GM21576 (cell line): Measurements from ENCODE around the gene GABRG3.

Experiments
- ATAC-seq: cut with Tn5 transposase; IDR thresholded peaks from one replicate; pipeline ENCODE4 v1.9.1; 2021; ENCODE audit warnings: mild to moderate bottlenecking, moderate library complexity; ENCODE audit not compliant: unreplicated experiment

GABRG3 gene

GRCh38 chr15:27456807-27457206 is 485.8 kb downstream of the GABRG3 start:
- no peak for ATAC-seq

GRCh38 chr15:27457766-27458165 is 486.8 kb downstream of the GABRG3 start:
- no peak for ATAC-seq

- no peak for ATAC-seq
Observed at GRCh38 chr15:27458345-27459084, 487.5 kb downstream of the GABRG3 start.

GRCh38 chr15:27459836-27460235 is 488.9 kb downstream of the GABRG3 start:
- ATAC-seq, result no peak

GRCh38 chr15:27461181-27461580 is 490.2 kb downstream of the GABRG3 start:
- ATAC-seq, result no peak

- no peak for ATAC-seq
Observed at GRCh38 chr15:27463525-27464088, 492.6 kb downstream of the GABRG3 start.

- no peak for ATAC-seq
Observed at GRCh38 chr15:27464941-27465612, 494.1 kb downstream of the GABRG3 start.

- ATAC-seq, result no peak
Observed at GRCh38 chr15:27466758-27467157, 495.8 kb downstream of the GABRG3 start.

GRCh38 chr15:27468151-27468591 is 497.2 kb downstream of the GABRG3 start:
- ATAC-seq, result no peak

- no peak for ATAC-seq
Observed at GRCh38 chr15:27473845-27474244, 502.9 kb downstream of the GABRG3 start.

GRCh38 chr15:27475395-27475794 is 504.4 kb downstream of the GABRG3 start:
- ATAC-seq, result no peak

GRCh38 chr15:27479296-27480140 is 508.5 kb downstream of the GABRG3 start:
- no peak for ATAC-seq

- ATAC-seq, result no peak
Observed at GRCh38 chr15:27480141-27480530, 509.2 kb downstream of the GABRG3 start.

- no peak for ATAC-seq
Observed at GRCh38 chr15:27480642-27481041, 509.7 kb downstream of the GABRG3 start.

GRCh38 chr15:27481768-27482167 is 510.8 kb downstream of the GABRG3 start:
- no peak for ATAC-seq

- no peak for ATAC-seq
Observed at GRCh38 chr15:27482287-27482686, 511.3 kb downstream of the GABRG3 start.

GRCh38 chr15:27483124-27483523 is 512.1 kb downstream of the GABRG3 start:
- no peak for ATAC-seq

GRCh38 chr15:27485265-27485664 is 514.3 kb downstream of the GABRG3 start:
- no peak for ATAC-seq

GRCh38 chr15:27486051-27486450 is 515.1 kb downstream of the GABRG3 start:
- ATAC-seq, result no peak

GRCh38 chr15:27486683-27487647 is 516.0 kb downstream of the GABRG3 start:
- ATAC-seq, result no peak
